ENCODE measurements around the gene ATG2B.

- no peak for TF ChIP-seq CTCF (IDR thresholded peaks at IDR 0.05)
- no peak for TF ChIP-seq POLR2A (IDR thresholded peaks at IDR 0.05)
These were observed 102.1 kb downstream of the ATG2B start for GRCh38 chr14:96261053-96261452.

Measured in thyroid gland (tissue), 4 donors.